Natural killer cell (primary cell): ENCODE results near the gene SARDH. TPM values are rescaled to one million over a fixed set of nuclear protein-coding genes. Genes with fewer than 3 reads are reported as not detected.

Source experiments
- ATAC-seq, 3 donors: fragments of 150-1000 bp in 2 of 3; fragments of 200-7000 bp in 1 of 3; cut with Tn5 transposase; 1 replicate in 1 of 3; 2 replicates in 2 of 3; pipeline ENCODE4 v1.10.0; 2021; ENCODE audit warnings: mild to moderate bottlenecking in 2 of 3, moderate library complexity in 2 of 3
- DNase-seq, 2 donors: peaks; one replicate each; pipeline versions ENCODE4 v3.0.0 to v3.0.0-alpha.2; 2013 to 2021; ENCODE audit warnings: mixed read lengths in 1 of 2
- H3K27ac ChIP-seq: one replicate; pipeline ENCODE4 v1.5.1; 2013; ENCODE audit warnings: mild to moderate bottlenecking, low read length
- H3K27me3 ChIP-seq: one replicate; pipeline ENCODE4 v1.6.1; 2013; ENCODE audit warnings: low read length; ENCODE audit not compliant: control insufficient read depth, insufficient read depth
- H3K36me3 ChIP-seq: one replicate; pipeline ENCODE4 v1.6.1; 2013; ENCODE audit warnings: low read length; ENCODE audit not compliant: control insufficient read depth, insufficient read depth
- H3K4me1 ChIP-seq: one replicate; pipeline ENCODE4 v1.6.1; 2013; ENCODE audit warnings: low read length; ENCODE audit not compliant: control insufficient read depth, insufficient read depth
- H3K4me3 ChIP-seq: one replicate; pipeline ENCODE4 v1.5.1; 2013; ENCODE audit warnings: low read length
- H3K9me3 ChIP-seq: one replicate; pipeline ENCODE4 v1.6.1; 2013; ENCODE audit warnings: low read length; ENCODE audit not compliant: control insufficient read depth, insufficient read depth
- H3K27ac Mint-ChIP-seq, 2 donors: one replicate each; pipeline ENCODE4 v1.8.0; 2022; ENCODE audit warnings: mild to moderate bottlenecking in 2 of 2, mixed read lengths in 2 of 2, moderate library complexity in 1 of 2
- H3K27me3 Mint-ChIP-seq, 2 donors: one replicate each; pipeline ENCODE4 v1.8.0; 2022; ENCODE audit warnings: low read depth in 2 of 2, mixed read lengths in 2 of 2
- H3K36me3 Mint-ChIP-seq: one replicate; pipeline ENCODE4 v1.8.0; 2022; ENCODE audit warnings: mixed read lengths
- H3K4me1 Mint-ChIP-seq, 2 donors: one replicate each; pipeline ENCODE4 v1.8.0; 2022; ENCODE audit warnings: mixed read lengths in 2 of 2
- H3K4me3 Mint-ChIP-seq: one replicate; pipeline ENCODE4 v1.8.0; 2022; ENCODE audit warnings: mild to moderate bottlenecking, moderate library complexity, mixed read lengths
- H3K9me3 Mint-ChIP-seq, 2 donors: one replicate each; pipeline ENCODE4 v1.8.0; 2022; ENCODE audit warnings: mixed read lengths in 2 of 2
- CTCF ChIP-seq: fragments of 200-600 bp; IDR thresholded peaks from one replicate; pipeline ENCODE4 v1.8.0; 2022; ENCODE audit warnings: antibody characterized with exemption
- WGBS: methylation state at CpG from one replicate; pipeline ENCODE4 v1.1.7; 2013; ENCODE audit warnings: missing lambda C conversion rate; ENCODE audit not compliant: insufficient coverage; 5-methylcytosine and 5-hydroxymethylcytosine counted together
- intact Hi-C: fragments of 100-400 bp; cut with micrococcal nuclease; formaldehyde crosslinking; loops from one replicate; pipeline ENCODE4 v1.14.2; 2022
- total RNA-seq, 4 donors: library from RNA; stranded (reverse); fragments of 120-200 nt in 1 of 4; gene quantifications; one replicate each; pipeline versions ENCODE4 v1.2.3 to v1.2.4, GENCODE V29; 2013 to 2022

SARDH gene
- total RNA-seq, 3 donors from 2014 or later (not counting 1 experiment from before 2014, with no cell fraction given): 2.2 to 6.8 (median 4.1) TPM

GRCh38 chr9:133638076-133638475 is 100.1 kb downstream of the SARDH start:
- Mint-ChIP-seq H3K4me3 (no peak overlapping the region), H3K36me3 (no peaks in the 10 kb centered on the region), H3K9me3 (no peaks in the 10 kb centered on the region), H3K4me1 (no peaks in the 10 kb centered on the region), H3K27me3 (peaks cover 0 to 6% of the 10 kb centered on the region in 2 donors), H3K27ac (no peak overlapping the region)
- WGBS: 87% methylated on average over 7 of the region's 8 CpGs
- Histone ChIP-seq H3K4me3 (no peak overlapping the region), H3K27me3 (no peaks in the 10 kb centered on the region), H3K27ac (no peak overlapping the region), H3K9me3 (no peaks in the 10 kb centered on the region), H3K36me3 (no peaks in the 10 kb centered on the region), H3K4me1 (no peaks in the 10 kb centered on the region)
- TF ChIP-seq CTCF: no peak
- intact Hi-C loops: no loop called here
- no peak for ATAC-seq
- no peak for DNase-seq

GRCh38 chr9:133637451-133638055 is 100.6 kb downstream of the SARDH start:
- Histone ChIP-seq H3K4me3 (no peak overlapping the region), H3K9me3 (no peaks in the 10 kb centered on the region), H3K27me3 (no peaks in the 10 kb centered on the region), H3K4me1 (no peaks in the 10 kb centered on the region), H3K36me3 (no peaks in the 10 kb centered on the region), H3K27ac (no peak overlapping the region)
- H3K36me3 Mint-ChIP-seq: no peaks in the 10 kb centered on the region
- intact Hi-C loops: no loop called here
- no peak for DNase-seq
- no peak for TF ChIP-seq CTCF
- H3K9me3 Mint-ChIP-seq: no peaks in the 10 kb centered on the region
- 89% methylated on average over 12 of the region's 12 CpGs for WGBS
- peaks cover 0 to 9% of the 10 kb centered on the region in 2 donors for H3K27me3 Mint-ChIP-seq
- no peak for ATAC-seq
- H3K4me1 Mint-ChIP-seq: no peaks in the 10 kb centered on the region
- H3K4me3 Mint-ChIP-seq: no peak overlapping the region
- no peak overlapping the region for H3K27ac Mint-ChIP-seq

DNA sequence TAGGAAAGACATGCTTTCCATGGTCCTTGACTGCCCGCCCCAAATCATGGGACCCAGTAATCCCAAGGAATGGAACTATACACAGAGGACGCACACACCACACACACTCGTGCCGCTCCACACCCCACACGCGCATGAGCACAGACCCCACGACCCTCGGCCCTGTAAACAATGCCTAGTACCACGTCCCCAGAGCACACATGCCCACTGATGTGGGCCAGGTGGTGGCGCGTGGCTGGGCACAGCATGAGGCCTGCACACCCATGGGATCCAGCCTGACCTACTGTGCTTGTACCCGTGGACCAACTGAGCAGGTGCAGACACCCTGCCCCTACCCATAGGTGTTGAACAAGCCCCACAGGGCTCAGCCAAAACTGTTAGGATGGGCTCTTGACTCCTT is 101.2 kb downstream of the SARDH start:
- H3K4me3 ChIP-seq: no peak overlapping the region
- H3K27me3 ChIP-seq: no peaks in the 10 kb centered on the region
- Mint-ChIP-seq H3K4me1 (no peaks in the 10 kb centered on the region), H3K4me3 (no peak overlapping the region), H3K9me3 (no peaks in the 10 kb centered on the region), H3K36me3 (no peaks in the 10 kb centered on the region), H3K27ac (no peak overlapping the region), H3K27me3 (peaks cover 0 to 9% of the 10 kb centered on the region in 2 donors)
- 86% methylated on average over 12 of the region's 12 CpGs for WGBS
- DNase-seq: no peak
- intact Hi-C loops: no loop called here
- no peak overlapping the region for H3K27ac ChIP-seq
- no peaks in the 10 kb centered on the region for H3K4me1 ChIP-seq
- no peaks in the 10 kb centered on the region for H3K9me3 ChIP-seq
- no peak for ATAC-seq
- H3K36me3 ChIP-seq: no peaks in the 10 kb centered on the region
- TF ChIP-seq CTCF: no peak
